Smooth muscle cell (in vitro differentiated cells): Measurements from ENCODE around the gene CGNL1. TPM values are rescaled to one million over a fixed set of nuclear protein-coding genes. Genes with fewer than 3 reads are reported as not detected.
A peak's percentile ranks its signal among the peaks of the same experiment; 100 is the strongest.

Experiments
- DNase-seq: peaks from one replicate; lab custom pipeline; 2025; ENCODE audit not compliant: unreplicated experiment; lab: John Stamatoyannopoulos, UW
- H2AFZ ChIP-seq: fragments of 200-600 bp; sonication (generic); 2 replicates; pipeline ENCODE4 v1.6.0; 2016; ENCODE audit warnings: antibody characterized with exemption, low read depth, mild to moderate bottlenecking
- H3F3A ChIP-seq: fragments of 200-600 bp; sonication (generic); 2 replicates; pipeline ENCODE4 v1.6.0; 2017; ENCODE audit warnings: antibody characterized with exemption, low read depth
- H3K27ac ChIP-seq: fragments of 200-600 bp; sonication (generic); 2 replicates; pipeline ENCODE4 v1.5.1; 2016; ENCODE audit warnings: low read depth, mild to moderate bottlenecking
- H3K27me3 ChIP-seq: fragments of 200-600 bp; sonication (generic); 2 replicates; pipeline ENCODE4 v1.6.1; 2016; ENCODE audit warnings: low read depth, mild to moderate bottlenecking
- H3K36me3 ChIP-seq: fragments of 200-600 bp; sonication (generic); 2 replicates; pipeline ENCODE4 v1.5.1; 2016; ENCODE audit warnings: low read depth
- H3K4me1 ChIP-seq: fragments of 200-600 bp; sonication (generic); 2 replicates; pipeline ENCODE4 v1.5.1; 2016; ENCODE audit warnings: low read depth
- H3K4me2 ChIP-seq: fragments of 200-600 bp; sonication (generic); 2 replicates; pipeline ENCODE4 v1.6.0; 2016; ENCODE audit warnings: mild to moderate bottlenecking
- H3K4me3 ChIP-seq: fragments of 200-600 bp; sonication (generic); 2 replicates; pipeline ENCODE4 v1.5.1; 2016; ENCODE audit warnings: mild to moderate bottlenecking
- H3K79me2 ChIP-seq: fragments of 200-600 bp; sonication (generic); 2 replicates; pipeline ENCODE4 v1.6.0; 2016; ENCODE audit warnings: low read depth, mild to moderate bottlenecking
- H3K9ac ChIP-seq: fragments of 200-600 bp; sonication (generic); 2 replicates; pipeline ENCODE4 v1.6.0; 2016; ENCODE audit warnings: low read depth
- H3K9me3 ChIP-seq: fragments of 200-600 bp; sonication (generic); replicated peaks from 2 replicates; pipeline ENCODE4 v1.5.1; 2016; ENCODE audit warnings: low read depth
- H4K20me1 ChIP-seq: fragments of 200-600 bp; sonication (generic); 2 replicates; pipeline ENCODE4 v1.6.0; 2016; ENCODE audit warnings: low read depth
- WGBS: methylation state at CpG from one replicate; pipeline ENCODE4 v1.1.7; 2016; ENCODE audit warnings: low lambda C conversion rate; 5-methylcytosine and 5-hydroxymethylcytosine counted together
- polyA plus RNA-seq: library from polyadenylated mRNA; unstranded; fragments of >200 nt; fragmentation: Nextera tagmentation; extraction: Ambion mirVana; gene quantifications from 2 replicates; pipeline ENCODE4 v1.2.1, GENCODE V29; 2016
- total RNA-seq: library from RNA; depleted of rRNA; stranded (reverse); fragments of >200 nt; gene quantifications from 2 replicates; pipeline ENCODE4 v1.2.3, GENCODE V29; 2014
- TF ChIP-seq, protein P1 (sequence below): fragments of 200-600 bp; sonication (generic); IDR thresholded peaks from 2 replicates; pipeline ENCODE4 v1.5.1; 2017; ENCODE audit warnings: borderline replicate concordance, mild to moderate bottlenecking, antibody characterized with exemption; ENCODE audit not compliant: insufficient read depth, poor library complexity, severe bottlenecking

The CGNL1 gene
- total and polyA plus RNA-seq, 2 experiments from 2014 or later = 4.2 to 9.5 TPM

DNA sequence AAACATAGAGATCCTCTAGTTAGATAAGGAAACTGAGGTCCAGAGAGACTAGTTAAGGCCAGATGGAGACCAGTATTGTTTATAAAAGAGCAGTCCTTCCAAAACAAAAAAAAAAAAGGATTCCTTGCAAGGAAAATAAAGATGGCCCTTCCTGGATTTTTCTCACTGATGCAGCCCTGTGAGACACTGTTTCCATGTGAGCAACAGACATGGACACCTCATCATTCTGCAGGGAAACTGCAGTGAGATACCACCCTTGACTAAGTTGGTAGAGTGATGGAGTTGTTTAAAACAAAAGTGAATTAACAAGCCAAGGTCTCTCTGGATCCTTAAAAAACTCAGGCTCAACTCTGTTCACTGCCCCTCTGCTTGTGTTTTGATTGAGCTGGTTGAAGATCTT, 149.8 kb downstream of the CGNL1 start:
- Histone ChIP-seq H3K79me2 (no peaks in the 10 kb centered on the region), H3K4me3 (no peak overlapping the region), H2AFZ (no peak overlapping the region), H3K9me3 (no peaks in the 10 kb centered on the region), H3K27me3 (no peaks in the 10 kb centered on the region), H3K9ac (no peak overlapping the region), H3K27ac (no peak overlapping the region), H4K20me1 (no peaks in the 10 kb centered on the region), H3K36me3 (no peaks in the 10 kb centered on the region), H3K4me1 (peaks cover 7% of the 10 kb centered on the region), H3F3A (no peaks in the 10 kb centered on the region), H3K4me2 (no peak overlapping the region)
- no peak for DNase-seq
- TF ChIP-seq, protein P1, sequence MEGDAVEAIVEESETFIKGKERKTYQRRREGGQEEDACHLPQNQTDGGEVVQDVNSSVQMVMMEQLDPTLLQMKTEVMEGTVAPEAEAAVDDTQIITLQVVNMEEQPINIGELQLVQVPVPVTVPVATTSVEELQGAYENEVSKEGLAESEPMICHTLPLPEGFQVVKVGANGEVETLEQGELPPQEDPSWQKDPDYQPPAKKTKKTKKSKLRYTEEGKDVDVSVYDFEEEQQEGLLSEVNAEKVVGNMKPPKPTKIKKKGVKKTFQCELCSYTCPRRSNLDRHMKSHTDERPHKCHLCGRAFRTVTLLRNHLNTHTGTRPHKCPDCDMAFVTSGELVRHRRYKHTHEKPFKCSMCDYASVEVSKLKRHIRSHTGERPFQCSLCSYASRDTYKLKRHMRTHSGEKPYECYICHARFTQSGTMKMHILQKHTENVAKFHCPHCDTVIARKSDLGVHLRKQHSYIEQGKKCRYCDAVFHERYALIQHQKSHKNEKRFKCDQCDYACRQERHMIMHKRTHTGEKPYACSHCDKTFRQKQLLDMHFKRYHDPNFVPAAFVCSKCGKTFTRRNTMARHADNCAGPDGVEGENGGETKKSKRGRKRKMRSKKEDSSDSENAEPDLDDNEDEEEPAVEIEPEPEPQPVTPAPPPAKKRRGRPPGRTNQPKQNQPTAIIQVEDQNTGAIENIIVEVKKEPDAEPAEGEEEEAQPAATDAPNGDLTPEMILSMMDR = no peak

DNA sequence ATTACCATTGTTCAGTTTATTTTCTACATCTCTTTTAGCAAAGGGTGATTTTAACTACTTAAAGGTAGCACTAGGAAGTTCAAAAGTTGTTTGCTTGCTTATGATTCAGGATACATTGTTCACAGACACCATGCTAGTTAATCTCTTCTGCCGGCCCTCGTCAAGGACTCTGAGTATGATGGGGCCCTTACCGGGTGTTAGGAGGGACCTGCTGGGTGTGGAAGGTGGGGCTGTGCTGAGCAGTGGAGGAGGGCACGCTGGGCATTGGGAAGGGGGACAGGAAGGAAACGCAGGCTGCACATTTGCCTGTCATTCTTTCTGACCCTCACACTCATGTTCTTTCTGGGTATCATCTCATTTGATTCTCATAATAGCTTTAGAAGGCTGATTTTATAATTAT, 150.3 kb downstream of the CGNL1 start:
- no peak for DNase-seq
- H3K27ac ChIP-seq = no peak overlapping the region
- peaks cover 7% of the 10 kb centered on the region for H3K4me1 ChIP-seq
- H2AFZ ChIP-seq = no peak overlapping the region
- WGBS = 67% methylated on average over 5 of the region's 5 CpGs
- TF ChIP-seq, protein P1 = no peak
- H3K27me3 ChIP-seq = no peaks in the 10 kb centered on the region
- H3K79me2 ChIP-seq = no peaks in the 10 kb centered on the region
- H3K9ac ChIP-seq = no peak overlapping the region
- H3K36me3 ChIP-seq = no peaks in the 10 kb centered on the region
- H3F3A ChIP-seq = no peaks in the 10 kb centered on the region
- H4K20me1 ChIP-seq = no peaks in the 10 kb centered on the region
- no peaks in the 10 kb centered on the region for H3K9me3 ChIP-seq
- H3K4me3 ChIP-seq = no peak overlapping the region
- no peak overlapping the region for H3K4me2 ChIP-seq

DNA sequence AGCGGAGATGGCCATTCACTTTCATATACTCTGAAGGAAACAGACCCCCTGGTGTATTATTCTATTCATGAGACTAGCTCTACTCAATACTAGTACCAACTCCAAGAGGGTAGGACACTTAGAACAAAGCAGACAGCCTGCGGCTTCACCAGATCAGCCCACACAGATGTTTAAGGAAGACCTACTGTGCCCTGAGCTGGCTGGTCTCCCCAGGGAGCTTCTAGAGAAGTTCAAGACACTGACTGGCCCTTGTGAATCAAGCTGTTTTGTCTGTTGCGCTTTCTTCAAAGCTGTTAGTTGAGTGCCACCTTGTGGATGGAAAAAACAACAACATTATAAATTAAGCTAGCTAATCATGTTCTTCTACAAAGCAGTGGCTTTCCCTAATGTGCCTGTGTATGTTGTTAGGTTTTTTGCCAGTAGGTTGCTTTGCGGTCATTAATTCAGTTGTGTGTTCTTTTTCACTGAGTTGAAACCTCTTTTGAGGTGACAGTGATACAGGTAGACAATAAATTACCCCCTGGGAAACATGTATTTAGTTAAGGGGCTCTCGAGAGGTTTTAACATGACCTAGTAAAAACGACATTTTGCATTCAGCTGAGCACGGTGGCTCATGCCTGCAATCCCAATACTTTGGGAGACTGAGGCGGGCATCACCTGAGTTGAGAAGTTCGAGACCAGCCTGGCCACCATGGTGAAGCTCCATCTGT, 151.2 kb downstream of the CGNL1 start:
- H3K9ac ChIP-seq = no peak overlapping the region
- H3F3A ChIP-seq = no peaks in the 10 kb centered on the region
- 74% methylated on average over 9 of the region's 9 CpGs for WGBS
- no peaks in the 10 kb centered on the region for H3K9me3 ChIP-seq
- H3K79me2 ChIP-seq = no peaks in the 10 kb centered on the region
- TF ChIP-seq, protein P1 = peak; percentile 58
- DNase-seq = no peak
- H3K4me3 ChIP-seq = no peak overlapping the region
- H3K36me3 ChIP-seq = no peaks in the 10 kb centered on the region
- H3K27me3 ChIP-seq = no peaks in the 10 kb centered on the region
- no peaks in the 10 kb centered on the region for H4K20me1 ChIP-seq
- peaks cover 7% of the 10 kb centered on the region for H3K4me1 ChIP-seq
- H3K27ac ChIP-seq = no peak overlapping the region
- no peak overlapping the region for H3K4me2 ChIP-seq
- H2AFZ ChIP-seq = no peak overlapping the region

DNA sequence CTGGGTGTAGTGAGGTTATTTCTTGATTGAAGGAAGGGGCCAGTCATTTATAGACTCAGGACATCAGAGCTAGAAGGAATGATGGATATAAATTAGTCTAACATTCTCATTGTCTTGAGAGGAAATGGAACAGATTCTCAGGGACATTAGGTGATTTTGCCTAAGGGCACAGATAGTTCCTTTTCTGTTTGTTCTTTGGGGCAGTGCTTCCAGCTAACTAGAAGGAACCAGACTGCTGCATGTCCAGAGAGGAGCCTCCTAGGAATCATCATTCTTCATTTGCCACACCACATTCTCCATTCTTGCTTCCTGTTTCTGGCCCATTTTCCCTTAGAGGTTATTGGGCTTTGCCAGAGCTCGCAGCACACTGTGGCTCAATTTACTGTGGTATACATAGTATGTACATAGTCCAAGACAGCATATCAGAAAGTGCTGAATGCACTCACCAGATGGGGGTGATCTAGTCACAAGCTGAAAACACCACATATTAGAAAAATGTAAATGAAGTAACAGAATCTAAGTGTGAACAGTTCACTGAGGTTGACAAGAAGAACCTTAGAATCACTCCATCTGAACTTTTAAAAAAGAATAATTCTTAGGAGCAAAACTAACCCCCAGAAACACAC, 152.7 kb downstream of the CGNL1 start:
- H3K4me1 ChIP-seq = peaks cover 8% of the 10 kb centered on the region
- no peak overlapping the region for H3K27ac ChIP-seq
- no peaks in the 10 kb centered on the region for H3F3A ChIP-seq
- no peaks in the 10 kb centered on the region for H3K9me3 ChIP-seq
- 75% methylated on average over 1 of the region's 1 CpG for WGBS
- H3K79me2 ChIP-seq = no peaks in the 10 kb centered on the region
- no peak overlapping the region for H3K9ac ChIP-seq
- H4K20me1 ChIP-seq = no peaks in the 10 kb centered on the region
- no peak overlapping the region for H2AFZ ChIP-seq
- H3K36me3 ChIP-seq = no peaks in the 10 kb centered on the region
- H3K4me3 ChIP-seq = no peak overlapping the region
- H3K27me3 ChIP-seq = no peaks in the 10 kb centered on the region
- no peak overlapping the region for H3K4me2 ChIP-seq
- TF ChIP-seq, protein P1 = no peak
- no peak for DNase-seq
